ENCODE measurements around the gene SRXN1.

SRXN1 gene

DNA sequence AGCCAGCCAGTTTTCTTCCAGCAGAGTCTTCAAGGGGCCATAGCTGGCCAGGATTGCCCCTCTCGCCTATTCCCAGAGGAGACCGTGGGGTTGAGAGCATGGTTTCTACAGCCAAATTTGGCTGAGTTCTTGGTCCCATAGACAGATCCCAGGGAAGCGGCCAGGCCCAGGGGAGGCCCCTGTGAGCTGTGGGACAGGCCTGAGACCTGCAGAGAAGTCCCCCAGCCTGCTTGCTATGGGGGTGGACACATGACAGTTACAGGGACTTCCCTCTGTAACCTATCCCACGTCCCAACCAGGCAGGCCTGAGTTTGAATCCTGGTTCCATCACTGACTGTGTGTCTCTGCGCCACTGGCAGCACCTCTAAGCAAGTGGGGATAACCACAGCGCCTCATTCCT, 45.5 kb downstream of the SRXN1 start:
- DNase-seq (ENCODE audit: low read depth in 2 of 2), result no peak

GRCh38 chr20:605237-605636, 47.8 kb downstream of the SRXN1 start:
- no peak for DNase-seq (ENCODE audit: low read depth in 2 of 2)

- DNase-seq (ENCODE audit: low read depth in 2 of 2), result no peak
These were observed 49.8 kb downstream of the SRXN1 start for GRCh38 chr20:603116-603640.

GRCh38 chr20:602111-602970, 50.7 kb downstream of the SRXN1 start:
- no peak for DNase-seq (ENCODE audit: low read depth in 2 of 2)

- no peak for DNase-seq (ENCODE audit: low read depth in 2 of 2)
These were observed 52.3 kb downstream of the SRXN1 start for GRCh38 chr20:600736-601135.

DNA sequence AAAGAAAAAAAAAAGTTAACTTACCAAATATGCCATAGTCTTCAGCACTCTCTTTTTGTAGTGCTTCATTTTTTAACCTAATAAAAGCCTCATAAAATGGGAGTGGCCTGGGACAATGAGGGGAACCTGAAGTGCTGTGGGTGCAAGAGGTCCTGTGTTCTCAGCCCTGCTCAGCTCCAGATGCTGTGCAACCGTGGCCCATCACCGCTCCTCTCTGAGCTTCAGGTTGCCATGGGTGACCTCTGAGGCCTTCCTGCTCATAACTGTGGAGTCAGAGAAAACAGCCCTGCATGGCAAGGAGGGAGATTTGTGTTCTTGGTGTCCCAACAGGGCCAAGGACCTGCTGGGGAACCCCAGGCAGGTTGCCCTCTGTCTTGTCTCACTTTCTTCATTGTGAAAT, 52.9 kb downstream of the SRXN1 start:
- no peak for DNase-seq (ENCODE audit: low read depth in 2 of 2)

- no peak for DNase-seq (ENCODE audit: low read depth in 2 of 2)
These were observed 54.7 kb downstream of the SRXN1 start for GRCh38 chr20:598133-598850.

- DNase-seq (ENCODE audit: low read depth in 2 of 2), result no peak
These were observed 55.4 kb downstream of the SRXN1 start for GRCh38 chr20:597560-597959.

Data from stimulated activated CD8-positive, alpha-beta memory T cell treated with anti-CD3 and anti-CD28 coated beads, Interleukin-7, amount 100 ng/mL, for 4 hours (primary cell).